H1 (cell line): Measurements from ENCODE around the gene STOML1. TPM values are rescaled to one million over a fixed set of nuclear protein-coding genes. Genes with fewer than 3 reads are reported as not detected.

ENCODE experiments used
- CTCF ChIA-PET: fragments of 300-600 bp; sonication (Branson Sonifier 250); formaldehyde crosslinking; loops from one replicate; lab custom pipeline; 2021; ENCODE audit not compliant: partially characterized antibody; lab: Charles Lee
- POLR2A ChIA-PET: fragments of 300-600 bp; sonication (Branson Sonifier 250); formaldehyde crosslinking; loops from one replicate; lab custom pipeline; 2021; ENCODE audit warnings: inconsistent platforms; ENCODE audit not compliant: partially characterized antibody; lab: Charles Lee
- DNase-seq, 2 experiments: peaks; one replicate each; pipeline versions ENCODE4 v3.0.0 to v3.0.0-alpha.2; 2010 to 2022; ENCODE audit warnings: low spot score in 2 of 2, low read depth in 1 of 2, mixed read lengths in 1 of 2
- FAIRE-seq: peaks from 2 replicates; lab custom pipeline; 2011; peaks lifted over from hg19 to GRCh38; lab: Jason Lieb, UNC
- H2AFZ ChIP-seq: 2 replicates; pipeline ENCODE4 v1.8.1; 2012; ENCODE audit warnings: low read length, inconsistent platforms
- H2AK5ac ChIP-seq: 2 replicates; pipeline ENCODE4 v1.6.1; 2013; ENCODE audit warnings: low read depth, low read length
- H2BK120ac ChIP-seq: replicated peaks from 2 replicates; pipeline ENCODE3; 2013; ENCODE audit warnings: low read depth, low read length, inconsistent platforms
- H2BK12ac ChIP-seq: 2 replicates; pipeline ENCODE4 v1.6.1; 2013; ENCODE audit warnings: low read depth, low read length
- H2BK15ac ChIP-seq: 2 replicates; pipeline ENCODE4 v1.6.1; 2013; ENCODE audit warnings: low read length
- H2BK20ac ChIP-seq: 2 replicates; pipeline ENCODE4 v1.6.1; 2013; ENCODE audit warnings: low read length
- H2BK5ac ChIP-seq: 2 replicates; pipeline ENCODE4 v1.6.1; 2013; ENCODE audit warnings: low read depth, low read length
- H3K14ac ChIP-seq: 2 replicates; pipeline ENCODE4 v1.6.1; 2013; ENCODE audit warnings: inconsistent platforms; ENCODE audit not compliant: insufficient read length
- H3K18ac ChIP-seq: 2 replicates; pipeline ENCODE4 v1.6.1; 2013; ENCODE audit warnings: low read length; ENCODE audit errors: extremely low read depth
- H3K23ac ChIP-seq: 2 replicates; pipeline ENCODE4 v1.6.1; 2013; ENCODE audit warnings: inconsistent platforms; ENCODE audit not compliant: insufficient read length
- H3K23me2 ChIP-seq: 2 replicates; pipeline ENCODE4 v1.6.1; 2013; ENCODE audit warnings: low read depth, low read length
- H3K27ac ChIP-seq: 2 replicates; pipeline ENCODE4 v1.6.1; 2011; ENCODE audit warnings: low read depth, low read length, inconsistent platforms
- H3K27me3 ChIP-seq, 4 experiments: replicated peaks in 1 of 4; 1 replicate in 1 of 4; 2 replicates in 3 of 4; pipeline versions ENCODE4 v1.6.1 to v1.8.1; 2011 to 2013; ENCODE audit warnings: low read length in 3 of 4, mild to moderate bottlenecking in 3 of 4, inconsistent platforms in 2 of 4, mixed read lengths in 2 of 4, moderate library complexity in 1 of 4; ENCODE audit not compliant: control insufficient read depth in 3 of 4, insufficient read depth in 3 of 4; ENCODE audit errors: extremely low read depth in 1 of 4
- H3K36me3 ChIP-seq, 4 experiments: 2 replicates each; pipeline versions ENCODE4 v1.6.1 to v1.8.1; 2011 to 2013; ENCODE audit warnings: mild to moderate bottlenecking in 4 of 4, low read length in 3 of 4, moderate library complexity in 2 of 4, control low read depth in 1 of 4, inconsistent platforms in 1 of 4; ENCODE audit not compliant: insufficient read depth in 4 of 4, control insufficient read depth in 2 of 4
- H3K4ac ChIP-seq: replicated peaks from 2 replicates; pipeline ENCODE3; 2013; ENCODE audit warnings: low read length, low read depth, mixed read lengths, inconsistent platforms; ENCODE audit not compliant: insufficient read length
- H3K4me1 ChIP-seq, 4 experiments: replicated peaks in 1 of 4; 1 replicate in 1 of 4; 2 replicates in 3 of 4; pipeline versions ENCODE4 v1.6.1 to v1.8.1; 2011 to 2013; ENCODE audit warnings: low read length in 3 of 4, inconsistent platforms in 2 of 4, mixed read lengths in 1 of 4; ENCODE audit not compliant: insufficient read depth in 4 of 4, control insufficient read depth in 3 of 4
- H3K4me2 ChIP-seq, 2 experiments: 2 replicates each; pipeline versions ENCODE4 v1.6.1 to v1.8.1; 2011 to 2013; ENCODE audit warnings: low read depth in 2 of 2, low read length in 2 of 2, control low read depth in 1 of 2, inconsistent platforms in 1 of 2, mild to moderate bottlenecking in 1 of 2; ENCODE audit not compliant: insufficient read depth in 1 of 2
- H3K4me3 ChIP-seq, 4 experiments: fragments of 200-600, 300-600 bp in 1 of 4; sonication (generic), shearing (Covaris generic), sonication (Bioruptor Twin) in 1 of 4; 2 replicates each; pipeline versions ENCODE4 v1.5.1 to v1.8.1; 2011 to 2016; ENCODE audit warnings: low read length in 4 of 4, low read depth in 3 of 4, control low read depth in 2 of 4, inconsistent platforms in 2 of 4, mild to moderate bottlenecking in 2 of 4, mixed read lengths in 1 of 4, moderate library complexity in 1 of 4; ENCODE audit not compliant: insufficient read depth in 2 of 4; ENCODE audit errors: extremely low read depth in 1 of 4
- H3K56ac ChIP-seq: replicated peaks from 2 replicates; pipeline ENCODE3; 2013; ENCODE audit warnings: low read depth, mild to moderate bottlenecking, mixed read lengths, low read length, inconsistent platforms; ENCODE audit not compliant: insufficient read length
- H3K79me1 ChIP-seq: 2 replicates; pipeline ENCODE4 v1.6.1; 2013; ENCODE audit warnings: low read depth, low read length, control low read depth
- H3K79me2 ChIP-seq, 2 experiments: 2 replicates each; pipeline versions ENCODE4 v1.6.1 to v1.8.1; 2012 to 2013; ENCODE audit warnings: low read length in 2 of 2, mild to moderate bottlenecking in 2 of 2, inconsistent platforms in 1 of 2; ENCODE audit not compliant: insufficient read depth in 2 of 2, control insufficient read depth in 1 of 2
- H3K9ac ChIP-seq, 4 experiments: replicated peaks in 1 of 4; 1 replicate in 1 of 4; 2 replicates in 3 of 4; pipeline versions ENCODE4 v1.6.1 to v1.8.1; 2011 to 2013; ENCODE audit warnings: low read depth in 3 of 4, low read length in 3 of 4, control low read depth in 2 of 4, mild to moderate bottlenecking in 2 of 4, moderate library complexity in 2 of 4, inconsistent platforms in 1 of 4; ENCODE audit errors: extremely low read depth in 1 of 4
- H3K9me3 ChIP-seq, 2 experiments: 2 replicates each; pipeline versions ENCODE4 v1.6.1 to v1.8.1; 2012 to 2013; ENCODE audit warnings: mild to moderate bottlenecking in 2 of 2, moderate library complexity in 2 of 2, control low read depth in 1 of 2, inconsistent platforms in 1 of 2, low read depth in 1 of 2, low read length in 1 of 2, mixed read lengths in 1 of 2; ENCODE audit not compliant: insufficient read depth in 2 of 2
- H4K20me1 ChIP-seq, 2 experiments: replicated peaks in 1 of 2; 2 replicates each; pipeline versions ENCODE3 to v1.8.1; 2011 to 2013; ENCODE audit warnings: inconsistent platforms in 2 of 2, low read length in 2 of 2, mild to moderate bottlenecking in 1 of 2; ENCODE audit not compliant: insufficient read depth in 2 of 2, control insufficient read depth in 1 of 2
- H4K5ac ChIP-seq: 2 replicates; pipeline ENCODE4 v1.6.1; 2013; ENCODE audit warnings: low read length, low read depth, mixed read lengths, inconsistent platforms; ENCODE audit not compliant: insufficient read length
- H4K8ac ChIP-seq: 2 replicates; pipeline ENCODE4 v1.8.0; 2013; ENCODE audit warnings: mild to moderate bottlenecking, moderate library complexity, low read length, inconsistent platforms; ENCODE audit not compliant: insufficient read depth; ENCODE audit errors: extremely low read depth
- H4K91ac ChIP-seq: replicated peaks from 2 replicates; pipeline ENCODE3; 2013; ENCODE audit warnings: low read length, mixed read lengths, inconsistent platforms; ENCODE audit not compliant: insufficient read length
- CBX8 ChIP-seq: fragments of 300-800, 300-1000 bp; sonication (generic); IDR thresholded peaks from 2 replicates; pipeline ENCODE4 v1.7.1; 2016; ENCODE audit warnings: low read depth, low read length, borderline replicate concordance
- CHD1 ChIP-seq: IDR thresholded peaks from 2 replicates; pipeline ENCODE4 v1.6.1; 2012; ENCODE audit warnings: low read depth, low read length, improper control_type of control experiment
- EP300 ChIP-seq, 2 experiments: IDR thresholded peaks; 1 replicate in 1 of 2; 2 replicates in 1 of 2; pipeline ENCODE4 v1.6.1; 2011 to 2012; ENCODE audit warnings: low read depth in 2 of 2, low read length in 2 of 2, mild to moderate bottlenecking in 2 of 2, borderline replicate concordance in 1 of 2, inconsistent platforms in 1 of 2, moderate library complexity in 1 of 2
- FOSL1 ChIP-seq: IDR thresholded peaks from 2 replicates; pipeline ENCODE4 v1.6.1; 2011; ENCODE audit warnings: mild to moderate bottlenecking, low read depth, low read length, moderate library complexity; ENCODE audit not compliant: insufficient read depth
- JUND ChIP-seq: IDR thresholded peaks from 2 replicates; pipeline ENCODE4 v1.6.1; 2011; ENCODE audit warnings: mild to moderate bottlenecking, improper control_type of control experiment, low read length
- KDM1A ChIP-seq: fragments of 200-600, 300-600 bp; sonication (generic); IDR thresholded peaks from 2 replicates; pipeline ENCODE4 v1.7.1; 2016; ENCODE audit warnings: mild to moderate bottlenecking, low read length, borderline replicate concordance
- NANOG ChIP-seq: IDR thresholded peaks from 2 replicates; pipeline ENCODE4 v1.6.1; 2011; ENCODE audit warnings: low read length, low read depth, mild to moderate bottlenecking, inconsistent platforms; ENCODE audit not compliant: insufficient read depth, poor library complexity, severe bottlenecking
- POLR2A ChIP-seq, 2 experiments: IDR thresholded peaks; 1 replicate in 1 of 2; 2 replicates in 1 of 2; pipeline ENCODE4 v1.6.1; 2011; ENCODE audit warnings: low read depth in 2 of 2, low read length in 2 of 2, mild to moderate bottlenecking in 2 of 2; ENCODE audit errors: control extremely low read depth in 1 of 2
- POLR2AphosphoS5 ChIP-seq: IDR thresholded peaks from 2 replicates; pipeline ENCODE4 v1.6.1; 2011; ENCODE audit warnings: low read depth, low read length
- RBBP5 ChIP-seq: IDR thresholded peaks from 2 replicates; pipeline ENCODE4 v1.7.1; 2012; ENCODE audit warnings: low read depth, mild to moderate bottlenecking, inconsistent platforms, low read length, moderate library complexity, borderline replicate concordance
- RXRA ChIP-seq: IDR thresholded peaks from 2 replicates; pipeline ENCODE4 v1.6.1; 2011; ENCODE audit warnings: low read depth, mild to moderate bottlenecking, low read length, moderate library complexity; ENCODE audit not compliant: insufficient read depth
- SAP30 ChIP-seq: fragments of 300-600 bp; sonication (generic); IDR thresholded peaks from 2 replicates; pipeline ENCODE4 v1.7.1; 2012; ENCODE audit warnings: low read length, moderate library complexity, mild to moderate bottlenecking, inconsistent platforms; ENCODE audit not compliant: insufficient read depth, insufficient replicate concordance
- WGBS, 2 experiments: shearing (Covaris generic) in 1 of 2; methylation state at CpG; one replicate each; pipeline versions ENCODE4 v1.1.6 to v1.1.7; 2013 to 2015; ENCODE audit warnings: low lambda C conversion rate in 2 of 2, mixed read lengths in 2 of 2, inconsistent platforms in 1 of 2, low coverage in 1 of 2, missing lambda C conversion rate in 1 of 2; ENCODE audit not compliant: insufficient replicate concordance in 2 of 2, insufficient coverage in 1 of 2, insufficient read length in 1 of 2; ENCODE audit errors: extremely low coverage in 1 of 2, missing lambda C conversion rate in 1 of 2; 5-methylcytosine and 5-hydroxymethylcytosine counted together
- polyA plus RNA-seq, 7 experiments: library from polyadenylated mRNA; depleted of rRNA in 3 of 7; stranded (reverse) in 5 of 7; unstranded in 2 of 7; fragments of >200 nt in 5 of 7; fragments of 200-250 nt in 2 of 7; gene quantifications; 1 replicate in 5 of 7; 2 replicates in 1 of 7; 4 replicates in 1 of 7; pipeline versions ENCODE4 v1.2.1 to v1.2.3, GENCODE V29; 2011 to 2013; ENCODE audit warnings: missing spikeins in 2 of 7, mixed read lengths in 2 of 7
- total RNA-seq: library from RNA; stranded (reverse); fragmentation: NEBNext Ultra II Directional; extraction: Animal tissue kit (Norgen Biotek cat#: 25700); gene quantifications from 2 replicates; pipeline ENCODE4 v1.2.1, GENCODE V29; 2021

Gene STOML1
- total and polyA plus RNA-seq, 2 of the 8 experiments (the other 6 are each of a cell fraction or from before 2014, with no cell fraction given), result 2.6 to 3.2 TPM

DNA sequence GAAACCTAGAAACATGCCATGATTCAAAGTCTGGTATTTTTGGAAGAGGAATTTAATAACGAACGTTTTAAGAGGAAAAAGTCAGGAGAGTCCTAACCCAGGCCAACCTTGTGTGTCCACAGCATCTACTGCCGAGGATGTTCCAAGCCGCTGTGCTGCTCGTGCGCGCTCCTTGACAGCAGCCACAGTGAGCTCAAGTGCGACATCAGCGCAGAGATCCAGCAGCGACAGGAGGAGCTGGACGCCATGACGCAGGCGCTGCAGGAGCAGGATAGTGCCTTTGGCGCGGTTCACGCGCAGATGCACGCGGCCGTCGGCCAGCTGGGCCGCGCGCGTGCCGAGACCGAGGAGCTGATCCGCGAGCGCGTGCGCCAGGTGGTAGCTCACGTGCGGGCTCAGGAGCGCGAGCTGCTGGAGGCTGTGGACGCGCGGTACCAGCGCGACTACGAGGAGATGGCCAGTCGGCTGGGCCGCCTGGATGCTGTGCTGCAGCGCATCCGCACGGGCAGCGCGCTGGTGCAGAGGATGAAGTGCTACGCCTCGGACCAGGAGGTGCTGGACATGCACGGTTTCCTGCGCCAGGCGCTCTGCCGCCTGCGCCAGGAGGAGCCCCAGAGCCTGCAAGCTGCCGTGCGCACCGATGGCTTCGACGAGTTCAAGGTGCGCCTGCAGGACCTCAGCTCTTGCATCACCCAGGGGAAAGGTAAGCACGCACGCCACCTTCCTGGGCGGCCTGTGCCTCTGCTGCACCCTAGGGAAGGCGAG, 30.8 kb upstream of the STOML1 start:
- FAIRE-seq, result no peak
- no peak overlapping the region for H2AK5ac ChIP-seq
- H3K79me1 ChIP-seq, result no peaks in the 10 kb centered on the region
- no peak overlapping the region for H3K18ac ChIP-seq
- ChIA-PET CTCF (interaction anchor here (1.1 to 4.5 kb wide), 5 partner anchors 15 to 58 kb away, joined by 3 to 32 read pairs (median 6); partner anchors contain the start of gene PML), POLR2A (no interaction called here)
- H2BK15ac ChIP-seq, result no peak overlapping the region
- H2BK5ac ChIP-seq, result peak overlapping the region; percentile 40; the same call in 1 of the 2 replicates
- no peak overlapping the region for H4K91ac ChIP-seq
- H3K23me2 ChIP-seq, result no peaks in the 10 kb centered on the region
- no peaks in the 10 kb centered on the region for H3K9me3 ChIP-seq
- no peak overlapping the region for H3K23ac ChIP-seq
- no peak overlapping the region for H3K27ac ChIP-seq
- peaks cover 0 to 11% (median 5%) of the 10 kb centered on the region in 4 experiments; a peak in 6 of 8 replicates for H3K36me3 ChIP-seq
- H3K4me1 ChIP-seq, result no peaks in the 10 kb centered on the region
- H2AFZ ChIP-seq, result no peak overlapping the region
- no peak overlapping the region for H3K4me2 ChIP-seq
- no peak overlapping the region for H4K5ac ChIP-seq
- DNase-seq, result no peak
- H3K4ac ChIP-seq, result no peak overlapping the region
- no peak overlapping the region for H2BK120ac ChIP-seq
- no peak overlapping the region for H3K14ac ChIP-seq
- no peaks in the 10 kb centered on the region for H3K79me2 ChIP-seq
- H4K8ac ChIP-seq, result no peak overlapping the region
- peaks cover 0 to 5% of the 10 kb centered on the region in 2 experiments for H4K20me1 ChIP-seq
- H3K56ac ChIP-seq, result no peak overlapping the region
- no peak overlapping the region for H3K4me3 ChIP-seq
- H3K9ac ChIP-seq, result no peak overlapping the region
- H3K27me3 ChIP-seq, result no peaks in the 10 kb centered on the region
- H2BK20ac ChIP-seq, result no peak overlapping the region
- no peak overlapping the region for H2BK12ac ChIP-seq
- WGBS, 2 experiments, result 97% methylated on average over 66 of the region's 66 CpGs; no CpG with 5 or more reads in 1 of the 2 experiments
- no peak for TF ChIP-seq KDM1A
- TF ChIP-seq FOSL1, result no peak
- no peak for TF ChIP-seq POLR2A (IDR thresholded peaks at IDR 0.05; ENCODE audit: control extremely low read depth in 1 of 2, low read depth in 2 of 2, low read length in 2 of 2)
- no peak for TF ChIP-seq RBBP5
- no peak for TF ChIP-seq CHD1
- TF ChIP-seq NANOG, result no peak
- TF ChIP-seq EP300 (IDR thresholded peaks at IDR 0.05; ENCODE audit: borderline replicate concordance in 1 of 2, low read depth in 2 of 2, low read length in 2 of 2), result no peak
- TF ChIP-seq SAP30, result no peak
- no peak for TF ChIP-seq POLR2AphosphoS5
- no peak for TF ChIP-seq CBX8
- TF ChIP-seq RXRA, result no peak
- no peak for TF ChIP-seq JUND
